Ascending aorta (tissue), 2 donors: ENCODE measurements around the gene DENR. TPM values are rescaled to one million over a fixed set of nuclear protein-coding genes. Genes with fewer than 3 reads are reported as not detected.

ENCODE experiments used
- DNase-seq, 2 donors: peaks; one replicate each; pipeline ENCODE4 v3.0.0-alpha.2; 2019; ENCODE audit warnings: low spot score in 2 of 2
- H3K27ac ChIP-seq, 2 donors: fragments of 200-600 bp; sonication (generic); one replicate each; pipeline ENCODE4 v1.5.1; 2016 to 2017; ENCODE audit warnings: mild to moderate bottlenecking in 1 of 2
- H3K27me3 ChIP-seq: fragments of 200-600 bp; sonication (generic); one replicate; pipeline ENCODE4 v1.5.1; 2017
- H3K36me3 ChIP-seq, 2 donors: fragments of 200-600 bp; sonication (generic); one replicate each; pipeline ENCODE4 v1.5.1; 2016
- H3K4me1 ChIP-seq, 2 donors: fragments of 200-600 bp; sonication (generic); one replicate each; pipeline ENCODE4 v1.5.1; 2016 to 2017; ENCODE audit warnings: mild to moderate bottlenecking in 1 of 2
- H3K4me3 ChIP-seq, 2 donors: fragments of 200-600 bp; sonication (generic); one replicate each; pipeline ENCODE4 v1.5.1; 2016 to 2017; ENCODE audit warnings: mild to moderate bottlenecking in 1 of 2
- H3K9me3 ChIP-seq, 2 donors: fragments of 200-600 bp; sonication (generic); one replicate each; pipeline ENCODE4 v1.5.1; 2016
- CTCF ChIP-seq, 3 experiments: fragments of 200-600 bp in 2 of 3; fragments of 450-650 bp in 1 of 3; sonication (generic) in 2 of 3; IDR thresholded peaks; one replicate each; pipeline ENCODE4 v1.5.1; 2016 to 2019; ENCODE audit warnings: antibody characterized with exemption in 3 of 3, mild to moderate bottlenecking in 1 of 3, moderate library complexity in 1 of 3
- intact Hi-C: fragments of 100-400 bp; cut with DNase I; formaldehyde crosslinking; loops from one replicate; pipeline ENCODE4 v1.15.1; 2023
- total RNA-seq: library from RNA; depleted of rRNA; stranded (reverse); fragments of >200 nt; gene quantifications from one replicate; pipeline ENCODE4 v1.1.0, GENCODE V29; 2016

Gene DENR
- total RNA-seq, 1 donor from 2014 or later = 12.2 TPM

GRCh38 chr12:122753319-122753650 is 661 bp downstream of the DENR start:
- no peak for TF ChIP-seq CTCF (IDR thresholded peaks at IDR 0.05)
- H3K27me3 ChIP-seq = no peaks in the 10 kb centered on the region
- intact Hi-C loops = loop anchor here (5.0 kb wide), 2 partner anchors 116 to 479 kb away; partner anchors contain the start of genes MPHOSPH9 and MTRFR

GRCh38 chr12:122754790-122755189 is 2.2 kb downstream of the DENR start:
- DNase-seq = no peak
- peaks cover 24 to 46% of the 10 kb centered on the region in 2 donors for H3K36me3 ChIP-seq
- H3K4me1 ChIP-seq = peaks cover 3 to 12% of the 10 kb centered on the region in 2 donors
- H3K27me3 ChIP-seq = no peaks in the 10 kb centered on the region
- H3K27ac ChIP-seq = no peak overlapping the region
- no peaks in the 10 kb centered on the region for H3K9me3 ChIP-seq
- TF ChIP-seq CTCF (IDR thresholded peaks at IDR 0.05) = no peak
- intact Hi-C loops = loop anchor here (5.0 kb wide), 2 partner anchors 117 to 478 kb away; partner anchors contain the start of genes MPHOSPH9 and MTRFR
- no peak overlapping the region for H3K4me3 ChIP-seq

More at GRCh38 chr12:122753319-122753650, 661 bp downstream of the DENR start:
- Histone ChIP-seq H3K27ac (peak overlapping the region; percentile 70 to 75), H3K36me3 (peaks cover 16 to 35% of the 10 kb centered on the region in 2 donors), H3K9me3 (no peaks in the 10 kb centered on the region), H3K4me3 (peak overlapping the region; percentile 77 to 80), H3K4me1 (peaks cover 3 to 12% of the 10 kb centered on the region in 2 donors)
- no peak for DNase-seq

DNA sequence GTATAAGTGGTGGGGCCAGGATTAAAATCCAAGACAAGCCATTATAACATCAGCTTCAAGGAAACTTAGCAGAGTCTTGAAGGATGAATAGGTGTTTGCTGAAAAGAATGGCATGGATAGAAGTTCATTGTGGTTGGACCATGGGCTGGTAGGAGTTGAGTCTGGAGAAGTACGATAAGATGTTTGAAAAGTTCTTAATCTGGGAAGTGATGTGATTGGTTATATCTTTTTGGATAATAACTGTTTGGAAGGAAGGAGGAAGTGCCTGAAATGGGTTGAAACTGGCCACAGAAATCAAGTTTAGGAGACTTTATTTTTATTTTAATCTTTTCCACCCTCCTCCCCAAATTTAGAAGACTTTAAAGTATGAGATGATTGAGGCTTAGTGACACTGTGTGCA is 4.9 kb downstream of the DENR start:
- Histone ChIP-seq H3K4me3 (no peak overlapping the region), H3K36me3 (peaks cover 32 to 57% of the 10 kb centered on the region in 2 donors), H3K9me3 (no peaks in the 10 kb centered on the region), H3K4me1 (peaks cover 0 to 10% of the 10 kb centered on the region in 2 donors), H3K27ac (no peak overlapping the region), H3K27me3 (no peaks in the 10 kb centered on the region)
- TF ChIP-seq CTCF (IDR thresholded peaks at IDR 0.05) = no peak
- DNase-seq = no peak
- intact Hi-C loops = no loop called here

- intact Hi-C loops = no loop called here
- DNase-seq = no peak
- Histone ChIP-seq H3K9me3 (no peaks in the 10 kb centered on the region), H3K4me3 (no peak overlapping the region), H3K4me1 (no peaks in the 10 kb centered on the region), H3K27me3 (no peaks in the 10 kb centered on the region), H3K27ac (no peak overlapping the region), H3K36me3 (no peaks in the 10 kb centered on the region)
- TF ChIP-seq CTCF (IDR thresholded peaks at IDR 0.05) = no peak
These were observed 32.9 kb downstream of the DENR start for GRCh38 chr12:122785503-122785902.

GRCh38 chr12:122788387-122788786 is 35.8 kb downstream of the DENR start:
- no peaks in the 10 kb centered on the region for H3K9me3 ChIP-seq
- DNase-seq = no peak
- intact Hi-C loops = no loop called here

More at GRCh38 chr12:122788387-122788786, 35.8 kb downstream of the DENR start:
- Histone ChIP-seq H3K27ac (no peak overlapping the region), H3K27me3 (no peaks in the 10 kb centered on the region), H3K36me3 (no peaks in the 10 kb centered on the region), H3K4me1 (no peaks in the 10 kb centered on the region), H3K4me3 (no peak overlapping the region)
- TF ChIP-seq CTCF (IDR thresholded peaks at IDR 0.05) = no peak
